ENCODE measurements around the gene LNP1. TPM values are rescaled to one million over a fixed set of nuclear protein-coding genes. Genes with fewer than 3 reads are reported as not detected.

LNP1 gene
- total and polyA plus RNA-seq, 2 of the 13 experiments (the other 11 are each of a cell fraction or from before 2014, with no cell fraction given): 3.6 to 7.0 TPM

- TF ChIP-seq PRDM4 (CRISPR knock-in tag; IDR thresholded peaks at IDR 0.05; ENCODE audit: borderline replicate concordance): no peak
- TF ChIP-seq PHF20 (CRISPR knock-in tag; IDR thresholded peaks at IDR 0.05): peak; percentile 52; the same call in 1 of the 2 replicates
- peak; percentile 59; the same call in 1 of the 2 replicates for TF ChIP-seq HNRNPL (IDR thresholded peaks at IDR 0.05; ENCODE audit: low read depth, low read length)
- TF ChIP-seq HNF1B (CRISPR knock-in tag; IDR thresholded peaks at IDR 0.05): peak; percentile 42; the same call in 1 of the 2 replicates
- peak; percentile 69; the same call in 1 of the 2 replicates for TF ChIP-seq MED1 (CRISPR knock-in tag; IDR thresholded peaks at IDR 0.05)
- TF ChIP-seq MIXL1 (CRISPR knock-in tag; IDR thresholded peaks at IDR 0.05): peak; percentile 16; the same call in 1 of the 2 replicates
- peak; percentile 65; the same call in 1 of the 2 replicates for TF ChIP-seq ZNF503 (CRISPR knock-in tag; IDR thresholded peaks at IDR 0.05)
- peak; percentile 33; the same call in 1 of the 2 replicates for TF ChIP-seq TGIF2 (CRISPR knock-in tag; IDR thresholded peaks at IDR 0.05)
- TF ChIP-seq SAP130 (CRISPR knock-in tag; IDR thresholded peaks at IDR 0.05; ENCODE audit: low read depth): peak; percentile 62; the same call in 1 of the 2 replicates
- TF ChIP-seq AHDC1 (CRISPR knock-in tag; IDR thresholded peaks at IDR 0.05; ENCODE audit: borderline replicate concordance): peak; percentile 75; the same call in 1 of the 2 replicates
- no peak for TF ChIP-seq ZNF546 (CRISPR knock-in tag; conservative IDR thresholded peaks at IDR 0.05)
- TF ChIP-seq ZC3H13 (CRISPR knock-in tag; IDR thresholded peaks at IDR 0.05): no peak
- TF ChIP-seq KLF6 (CRISPR knock-in tag; IDR thresholded peaks at IDR 0.05): peak; percentile 65; the same call in 1 of the 2 replicates
- peak; percentile 58; the same call in 1 of the 2 replicates for TF ChIP-seq FOXC1 (CRISPR knock-in tag; IDR thresholded peaks at IDR 0.05; ENCODE audit: borderline replicate concordance)
These were observed 91.0 kb downstream of the LNP1 start, which contains the start of gene TMEM45A (continued) for GRCh38 chr3:100492059-100493006.
